Keratinocyte (primary cell): ENCODE data around the gene PEX11A. TPM values are rescaled to one million over a fixed set of nuclear protein-coding genes. Genes with fewer than 3 reads are reported as not detected.

Experiments
- DNase-seq: peaks from one replicate; pipeline ENCODE4 v3.0.0-alpha.2; 2011; ENCODE audit warnings: low read depth, missing footprints, low spot score
- FAIRE-seq: peaks from 2 replicates; lab custom pipeline; 2011; peaks lifted over from hg19 to GRCh38; lab: Jason Lieb, UNC
- H2AFZ ChIP-seq: 2 replicates; pipeline ENCODE4 v1.6.0; 2012; ENCODE audit warnings: low read length, control low read depth, inconsistent platforms; ENCODE audit not compliant: control insufficient read depth
- H3K27ac ChIP-seq: 2 replicates; pipeline ENCODE4 v1.5.1; 2011; ENCODE audit warnings: low read length; ENCODE audit not compliant: control insufficient read depth, insufficient read depth
- H3K27me3 ChIP-seq: 3 replicates; pipeline ENCODE4 v1.6.0; 2011; ENCODE audit warnings: low read length; ENCODE audit not compliant: control insufficient read depth, insufficient read depth; ENCODE audit errors: extremely low read depth
- H3K36me3 ChIP-seq, 2 experiments: 2 replicates in 1 of 2; 3 replicates in 1 of 2; pipeline ENCODE4 v1.5.1; 2011; ENCODE audit warnings: low read length in 2 of 2, mild to moderate bottlenecking in 1 of 2; ENCODE audit not compliant: control insufficient read depth in 2 of 2, insufficient read depth in 2 of 2; ENCODE audit errors: extremely low read depth in 1 of 2
- H3K4me1 ChIP-seq: 3 replicates; pipeline ENCODE4 v1.5.1; 2011; ENCODE audit warnings: low read length; ENCODE audit not compliant: control insufficient read depth, insufficient read depth; ENCODE audit errors: extremely low read depth
- H3K4me2 ChIP-seq: 3 replicates; pipeline ENCODE4 v1.6.0; 2011; ENCODE audit warnings: low read depth, low read length; ENCODE audit not compliant: control insufficient read depth, insufficient read depth; ENCODE audit errors: extremely low read depth
- H3K4me3 ChIP-seq, 3 experiments: fragments of 200-600 bp in 1 of 3; sonication (generic) in 1 of 3; 2 replicates in 2 of 3; 3 replicates in 1 of 3; pipeline ENCODE4 v1.5.1; 2011 to 2016; ENCODE audit warnings: low read length in 3 of 3, mild to moderate bottlenecking in 3 of 3, control low read depth in 2 of 3, inconsistent platforms in 1 of 3, low read depth in 1 of 3, mixed read lengths in 1 of 3, mixed run types in 1 of 3, moderate library complexity in 1 of 3; ENCODE audit not compliant: control insufficient read depth in 2 of 3, insufficient read depth in 2 of 3; ENCODE audit errors: extremely low read depth in 1 of 3
- H3K79me2 ChIP-seq: 2 replicates; pipeline ENCODE4 v1.6.0; 2012; ENCODE audit warnings: low read length; ENCODE audit not compliant: control insufficient read depth, insufficient read depth
- H3K9ac ChIP-seq: 3 replicates; pipeline ENCODE4 v1.6.0; 2011; ENCODE audit warnings: low read length; ENCODE audit not compliant: control insufficient read depth, insufficient read depth; ENCODE audit errors: extremely low read depth
- H3K9me1 ChIP-seq: 3 replicates; pipeline ENCODE4 v1.6.0; 2011; ENCODE audit warnings: low read length; ENCODE audit not compliant: control insufficient read depth, insufficient read depth; ENCODE audit errors: extremely low read depth
- H3K9me3 ChIP-seq: 2 replicates; pipeline ENCODE4 v1.5.1; 2012; ENCODE audit warnings: low read depth, low read length; ENCODE audit not compliant: control insufficient read depth
- H4K20me1 ChIP-seq: 3 replicates; pipeline ENCODE4 v1.6.0; 2011; ENCODE audit warnings: low read length; ENCODE audit not compliant: control insufficient read depth, insufficient read depth; ENCODE audit errors: extremely low read depth
- EZH2 ChIP-seq: IDR thresholded peaks from one replicate; pipeline ENCODE4 v1.6.1; 2012; ENCODE audit warnings: inconsistent platforms, mild to moderate bottlenecking, low read length, moderate library complexity
- dilution Hi-C: fragments of 300-500 bp; cut with MboI; formaldehyde crosslinking; loops from one replicate; pipeline ENCODE4 v1.7.0; 2020; ENCODE audit warnings: low sequenced_read_pairs; ENCODE audit not compliant: extremely low pct_ligation_motif_present
- polyA plus RNA-seq, 5 experiments: library from polyadenylated mRNA; depleted of rRNA in 3 of 5; stranded (reverse) in 3 of 5; stranded (forward) in 1 of 5; unstranded in 1 of 5; fragments of >200 nt; gene quantifications; 1 replicate in 1 of 5; 2 replicates in 3 of 5; 3 replicates in 1 of 5; pipeline versions ENCODE4 v1.2.1 to v1.2.3, GENCODE V29; 2011 to 2012; ENCODE audit warnings: missing spikeins in 2 of 5, low read depth in 1 of 5, low replicate concordance in 1 of 5
- TF ChIP-seq, protein P1 (sequence below), 3 experiments: IDR thresholded peaks in 1 of 3; conservative IDR thresholded peaks in 1 of 3; optimal IDR thresholded peaks in 1 of 3; 2 replicates in 2 of 3; 3 replicates in 1 of 3; pipeline versions ENCODE3 to v1.5.1; 2011; ENCODE audit warnings: low read length in 3 of 3, mild to moderate bottlenecking in 3 of 3, moderate library complexity in 2 of 3, control low read depth in 1 of 3, inconsistent platforms in 1 of 3; ENCODE audit not compliant: insufficient read depth in 2 of 3; ENCODE audit errors: extremely low read depth in 1 of 3

PEX11A gene
- polyA plus RNA-seq, 1 donor (not counting 4 experiments of a cell fraction or from before 2014, with no cell fraction given), result 6.0 TPM

GRCh38 chr15:89662893-89663626 is 27.5 kb downstream of the PEX11A start:
- DNase-seq (peak; percentile 21), FAIRE-seq (peak; percentile 95)
- H3K9me1 ChIP-seq, result no peaks in the 10 kb centered on the region
- no peaks in the 10 kb centered on the region for H3K36me3 ChIP-seq
- dilution Hi-C loops, result no loop called here
- H3K27ac ChIP-seq, result peak overlapping the region; percentile 28
- no peaks in the 10 kb centered on the region for H3K27me3 ChIP-seq
- peak overlapping the region; percentile 13 for H3K9ac ChIP-seq
- H3K4me3 ChIP-seq, result no peak overlapping the region
- H3K9me3 ChIP-seq, result no peaks in the 10 kb centered on the region
- H3K4me2 ChIP-seq, result peak overlapping the region; percentile 52
- H3K4me1 ChIP-seq, result peaks cover 10% of the 10 kb centered on the region
- H2AFZ ChIP-seq, result peak overlapping the region; percentile 52
- no peaks in the 10 kb centered on the region for H4K20me1 ChIP-seq
- TF ChIP-seq, protein P1, sequence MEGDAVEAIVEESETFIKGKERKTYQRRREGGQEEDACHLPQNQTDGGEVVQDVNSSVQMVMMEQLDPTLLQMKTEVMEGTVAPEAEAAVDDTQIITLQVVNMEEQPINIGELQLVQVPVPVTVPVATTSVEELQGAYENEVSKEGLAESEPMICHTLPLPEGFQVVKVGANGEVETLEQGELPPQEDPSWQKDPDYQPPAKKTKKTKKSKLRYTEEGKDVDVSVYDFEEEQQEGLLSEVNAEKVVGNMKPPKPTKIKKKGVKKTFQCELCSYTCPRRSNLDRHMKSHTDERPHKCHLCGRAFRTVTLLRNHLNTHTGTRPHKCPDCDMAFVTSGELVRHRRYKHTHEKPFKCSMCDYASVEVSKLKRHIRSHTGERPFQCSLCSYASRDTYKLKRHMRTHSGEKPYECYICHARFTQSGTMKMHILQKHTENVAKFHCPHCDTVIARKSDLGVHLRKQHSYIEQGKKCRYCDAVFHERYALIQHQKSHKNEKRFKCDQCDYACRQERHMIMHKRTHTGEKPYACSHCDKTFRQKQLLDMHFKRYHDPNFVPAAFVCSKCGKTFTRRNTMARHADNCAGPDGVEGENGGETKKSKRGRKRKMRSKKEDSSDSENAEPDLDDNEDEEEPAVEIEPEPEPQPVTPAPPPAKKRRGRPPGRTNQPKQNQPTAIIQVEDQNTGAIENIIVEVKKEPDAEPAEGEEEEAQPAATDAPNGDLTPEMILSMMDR (optimal IDR thresholded peaks at IDR 0.05 in 1 of 3, IDR thresholded peaks at IDR 0.05 in 1 of 3, conservative IDR thresholded peaks at IDR 0.05 in 1 of 3; ENCODE audit: extremely low read depth in 1 of 3, insufficient read depth in 2 of 3, low read length in 3 of 3), result no peak
- no peak for TF ChIP-seq EZH2
- H3K79me2 ChIP-seq, result no peaks in the 10 kb centered on the region

DNA sequence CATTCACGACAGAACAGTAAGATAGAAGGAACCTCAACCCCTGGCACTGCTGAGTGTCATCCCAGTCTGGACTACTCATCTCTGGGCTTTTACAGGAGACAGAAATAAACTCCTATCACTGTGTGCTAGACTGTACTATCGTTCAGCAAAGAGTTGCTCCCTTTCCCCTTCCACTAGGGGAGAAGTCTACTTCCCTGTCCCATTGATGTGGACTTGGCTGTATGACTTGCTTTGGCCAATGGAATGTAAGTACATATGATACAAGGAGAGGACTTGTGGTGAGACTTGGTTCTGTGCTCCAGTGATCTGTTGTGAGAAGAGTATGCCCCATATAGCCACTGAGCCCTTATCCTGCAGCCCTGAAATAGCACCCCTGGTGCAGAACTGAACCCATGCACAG is 30.0 kb downstream of the PEX11A start:
- Histone ChIP-seq H4K20me1 (no peaks in the 10 kb centered on the region), H3K9me3 (no peaks in the 10 kb centered on the region), H3K4me2 (no peak overlapping the region), H3K9me1 (no peaks in the 10 kb centered on the region), H3K4me3 (no peak overlapping the region), H3K36me3 (no peaks in the 10 kb centered on the region), H3K27ac (no peak overlapping the region), H2AFZ (no peak overlapping the region), H3K9ac (no peak overlapping the region), H3K4me1 (peaks cover 10% of the 10 kb centered on the region), H3K79me2 (no peaks in the 10 kb centered on the region), H3K27me3 (no peaks in the 10 kb centered on the region)
- no peak for TF ChIP-seq EZH2
- TF ChIP-seq, protein P1 (optimal IDR thresholded peaks at IDR 0.05 in 1 of 3, IDR thresholded peaks at IDR 0.05 in 1 of 3, conservative IDR thresholded peaks at IDR 0.05 in 1 of 3; ENCODE audit: extremely low read depth in 1 of 3, insufficient read depth in 2 of 3, low read length in 3 of 3), result no peak
- no peak for DNase-seq
- dilution Hi-C loops, result no loop called here
- no peak for FAIRE-seq
